GM12872 (cell line): Measurements from ENCODE around the gene A2ML1.

ENCODE experiments used
- CTCF ChIP-seq: IDR thresholded peaks from 3 replicates; pipeline ENCODE4 v1.5.1; 2011; ENCODE audit warnings: low read depth, mild to moderate bottlenecking, low read length, moderate library complexity; ENCODE audit not compliant: insufficient read depth

The A2ML1 gene

DNA sequence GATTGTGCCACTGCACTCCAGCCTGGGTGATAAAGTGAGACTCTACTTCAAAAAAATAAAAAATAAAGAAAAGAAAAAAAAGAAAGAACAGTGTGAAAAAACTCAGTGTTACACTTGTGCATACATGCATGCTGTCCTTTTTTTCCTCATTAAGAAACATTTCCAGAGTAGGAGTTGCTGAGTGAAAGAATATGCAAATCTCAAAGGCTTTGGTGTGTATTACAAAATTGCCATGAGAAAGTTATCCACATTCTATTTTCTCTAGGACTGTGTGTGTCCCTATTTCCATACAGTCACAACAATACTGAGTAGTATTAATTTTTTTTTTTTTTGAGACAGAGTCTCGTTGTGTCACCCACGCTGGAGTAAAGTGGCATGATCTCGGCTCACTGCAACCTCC lies 830 bp upstream of the A2ML1 start:
- no peak for TF ChIP-seq CTCF

GRCh38 chr12:8823565-8824300 lies 1.3 kb downstream of the A2ML1 start:
- peak; percentile 43 for TF ChIP-seq CTCF

GRCh38 chr12:8827551-8828256 lies 5.3 kb downstream of the A2ML1 start:
- TF ChIP-seq CTCF: no peak

GRCh38 chr12:8828257-8829124 lies 6.1 kb downstream of the A2ML1 start:
- no peak for TF ChIP-seq CTCF

DNA sequence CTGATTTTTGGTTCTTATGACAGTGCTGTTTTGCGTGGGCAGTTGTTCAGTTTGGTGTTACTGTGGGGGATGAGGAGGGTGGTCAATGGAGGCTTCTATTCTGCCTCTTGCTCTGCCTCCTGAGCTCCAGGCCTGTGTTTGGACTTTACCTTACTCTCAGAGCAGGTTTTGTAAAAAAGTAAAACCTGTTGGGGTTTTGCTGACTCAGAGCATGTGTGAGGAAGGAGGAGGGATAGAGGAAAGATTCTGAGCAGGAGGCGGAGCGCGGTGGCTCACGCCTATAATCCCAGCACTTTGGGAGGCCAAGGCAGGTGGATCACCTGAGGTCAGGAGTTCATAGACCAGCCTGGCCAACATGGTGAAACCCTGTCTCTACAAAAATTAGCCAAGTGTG lies 6.7 kb downstream of the A2ML1 start:
- TF ChIP-seq CTCF: no peak

DNA sequence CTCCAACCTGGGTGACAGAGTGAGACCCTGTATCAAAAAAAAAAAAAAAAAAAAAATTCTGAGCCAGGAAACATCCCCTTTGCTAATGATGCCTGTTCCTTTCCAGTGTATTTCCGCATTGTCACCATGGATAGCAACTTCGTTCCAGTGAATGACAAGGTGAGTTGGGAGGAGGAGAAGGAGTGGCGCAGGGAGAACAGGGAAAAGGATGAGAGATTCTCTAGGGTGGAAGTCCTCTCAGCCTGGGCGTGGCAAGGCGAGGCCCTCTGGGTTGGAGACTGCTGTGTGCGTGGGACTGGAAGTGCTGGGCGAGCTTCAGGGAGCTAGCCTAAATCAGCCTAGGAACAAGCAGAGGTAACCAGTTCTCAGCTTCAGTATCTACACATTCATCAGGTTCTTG lies 7.2 kb downstream of the A2ML1 start:
- no peak for TF ChIP-seq CTCF

GRCh38 chr12:8831116-8831515 lies 8.7 kb downstream of the A2ML1 start:
- no peak for TF ChIP-seq CTCF
